GM20431 (cell line): ENCODE measurements around the gene ADAMTS17.

Experiments
- in situ Hi-C: fragments of 300-500 bp; cut with MseI, MboI; formaldehyde crosslinking; loops from one replicate; pipeline ENCODE4 v1.15.0; 2020; ENCODE audit warnings: low sequenced_read_pairs; ENCODE audit not compliant: unreplicated experiment

ADAMTS17 gene

GRCh38 chr15:100310513-100311153 lies 31.1 kb downstream of the ADAMTS17 start:
- in situ Hi-C loops: no loop called here

- in situ Hi-C loops: no loop called here
These were observed 31.8 kb downstream of the ADAMTS17 start for GRCh38 chr15:100310041-100310405.

DNA sequence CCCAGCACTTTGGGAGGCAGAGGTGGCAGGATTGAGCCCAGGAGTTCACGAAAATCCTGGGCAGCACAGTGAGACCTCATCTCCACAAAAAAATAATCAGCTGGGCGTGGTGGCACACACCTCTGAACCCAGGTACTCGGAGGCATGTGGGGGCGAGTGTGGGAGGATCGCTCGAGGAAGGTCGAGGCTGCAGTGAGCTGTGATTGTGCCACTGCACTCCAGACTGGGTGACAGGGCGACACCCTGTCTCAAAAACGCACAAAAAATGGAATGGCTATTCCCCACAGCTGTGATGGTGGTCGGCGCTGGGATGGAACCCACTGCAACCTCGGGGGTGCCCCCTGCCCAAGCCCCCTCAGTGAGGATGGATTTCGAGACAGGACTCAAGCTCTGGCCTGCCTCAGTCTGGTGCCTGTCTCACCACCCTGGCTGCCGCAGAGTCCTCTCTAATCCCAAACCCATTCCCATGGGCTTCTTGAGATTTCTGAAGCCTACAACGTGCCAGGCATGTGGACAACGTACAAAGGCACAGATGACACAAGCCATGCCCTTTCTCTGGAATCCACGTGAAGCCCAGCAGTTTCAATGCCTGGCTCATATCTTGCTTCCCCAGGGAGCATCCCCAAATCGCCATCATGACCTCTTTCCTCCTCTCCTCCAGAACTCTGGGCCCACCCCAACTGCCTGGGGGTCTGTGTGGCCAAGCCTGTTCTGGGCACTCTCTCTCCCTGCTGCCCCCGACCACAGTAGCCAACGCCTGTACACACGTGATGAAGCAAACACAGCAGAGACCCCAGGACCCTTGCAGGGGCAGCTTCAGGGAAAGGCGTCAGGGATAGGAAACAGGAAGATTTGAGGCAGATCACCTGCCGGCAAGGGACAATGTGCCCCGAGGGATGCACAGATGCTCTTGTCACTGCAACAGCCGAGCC lies 32.4 kb downstream of the ADAMTS17 start:
- in situ Hi-C loops: no loop called here

DNA sequence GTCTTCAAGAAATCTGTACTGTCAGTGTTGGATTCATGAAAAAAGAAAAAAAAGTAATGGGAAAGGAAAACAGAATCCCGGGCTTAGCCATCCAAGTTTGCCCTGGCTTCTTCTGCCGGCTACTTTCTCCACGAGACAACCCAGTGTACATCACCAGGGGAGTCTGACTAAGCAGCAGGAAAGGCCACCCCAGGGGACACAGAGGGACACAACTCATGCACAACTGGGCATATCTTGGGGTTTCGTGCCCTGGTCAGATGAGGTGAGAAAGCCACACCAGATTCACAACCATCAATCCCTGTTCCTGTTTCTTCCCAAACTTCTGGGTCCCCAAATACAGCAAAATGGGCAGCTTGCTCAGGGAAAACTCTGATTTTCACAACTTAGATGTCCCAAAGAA lies 33.2 kb downstream of the ADAMTS17 start:
- in situ Hi-C loops: no loop called here

GRCh38 chr15:100308213-100308600 lies 33.6 kb downstream of the ADAMTS17 start:
- in situ Hi-C loops: no loop called here

DNA sequence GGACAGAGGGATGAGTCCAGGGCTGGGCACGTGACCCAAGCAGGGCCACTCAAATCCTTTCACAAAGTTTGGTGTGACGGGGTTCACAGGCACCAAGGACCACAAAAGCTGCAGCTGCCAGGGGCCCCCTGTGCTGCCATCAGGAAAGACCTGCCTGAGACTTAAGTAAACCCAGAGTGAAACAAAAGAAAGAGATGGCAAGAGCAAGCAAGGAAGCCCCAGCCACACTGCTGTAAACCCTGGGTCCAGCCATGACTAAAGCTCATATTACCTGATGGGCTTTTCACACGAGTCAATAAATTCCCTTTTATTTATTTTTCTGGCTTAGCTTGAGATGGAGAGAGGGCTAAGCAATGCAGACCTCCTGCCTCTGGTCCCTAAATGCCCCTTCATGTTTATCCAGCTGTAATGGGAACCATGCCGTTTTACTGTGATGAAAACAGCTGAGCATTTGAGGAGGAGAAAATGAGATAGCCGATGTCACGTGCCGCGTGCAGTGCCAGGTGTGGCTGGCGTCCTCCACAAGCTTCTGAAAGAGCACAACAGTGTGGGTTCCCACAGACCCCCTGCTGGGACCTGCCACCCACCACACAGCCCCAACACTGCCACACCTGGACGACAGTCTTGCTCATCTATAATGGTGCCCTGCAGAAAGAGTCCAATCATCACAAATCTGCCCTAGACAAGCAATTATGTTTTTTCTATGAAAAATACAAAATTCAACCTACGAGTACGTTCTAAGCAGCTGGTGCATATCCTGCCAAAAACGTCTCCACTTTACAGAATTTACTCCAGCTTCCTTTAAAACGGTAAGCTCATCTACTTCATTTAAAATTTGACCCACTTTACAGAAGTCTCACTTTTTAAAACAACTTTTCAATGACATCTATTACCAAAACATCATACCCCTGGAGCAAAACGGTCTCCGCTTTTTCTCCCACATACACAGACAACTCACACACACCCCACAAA lies 34.2 kb downstream of the ADAMTS17 start:
- in situ Hi-C loops: no loop called here

DNA sequence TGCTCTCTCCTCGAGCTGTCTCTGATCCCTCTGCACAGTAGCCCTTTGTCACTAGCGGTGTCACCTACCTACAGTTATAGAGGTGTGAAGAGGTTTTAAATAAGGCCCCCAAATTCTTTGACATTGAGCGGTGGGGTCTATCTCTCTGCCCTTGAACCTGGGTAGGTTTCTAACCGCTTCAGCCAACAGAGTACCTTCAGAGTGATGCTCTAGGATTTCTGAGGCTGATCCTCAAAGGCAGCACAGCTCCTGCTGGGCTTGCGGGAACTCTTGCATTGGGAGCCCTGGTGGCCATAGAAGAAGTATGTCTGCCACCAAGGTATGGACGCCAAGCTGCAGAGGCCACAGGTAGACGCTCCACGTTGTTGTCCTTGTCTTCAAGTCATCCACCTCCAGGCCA lies 35.7 kb downstream of the ADAMTS17 start:
- in situ Hi-C loops: no loop called here

DNA sequence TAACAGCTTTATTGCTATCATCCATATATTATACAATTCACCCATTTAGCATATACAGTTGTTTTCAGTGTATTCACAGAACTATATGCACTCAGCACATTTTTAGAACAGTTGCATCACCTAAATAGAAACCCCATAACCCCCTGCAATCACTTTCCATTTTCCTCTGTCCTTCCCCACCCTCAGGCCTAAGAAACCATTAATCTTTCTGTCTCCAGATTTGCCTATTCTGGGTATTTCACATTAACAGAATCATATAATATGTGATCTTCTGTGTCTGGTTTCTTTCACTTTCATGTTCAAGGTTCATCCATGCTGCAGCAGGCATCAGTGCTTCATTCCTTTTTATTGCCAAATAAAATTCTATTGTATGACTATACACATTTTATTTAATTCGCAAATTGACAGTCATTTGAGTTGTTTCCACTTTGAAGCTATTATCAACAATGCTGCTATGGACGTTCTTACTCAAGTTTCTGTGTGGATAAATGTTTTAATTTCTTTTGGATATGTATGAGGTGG lies 39.8 kb downstream of the ADAMTS17 start:
- in situ Hi-C loops: no loop called here

DNA sequence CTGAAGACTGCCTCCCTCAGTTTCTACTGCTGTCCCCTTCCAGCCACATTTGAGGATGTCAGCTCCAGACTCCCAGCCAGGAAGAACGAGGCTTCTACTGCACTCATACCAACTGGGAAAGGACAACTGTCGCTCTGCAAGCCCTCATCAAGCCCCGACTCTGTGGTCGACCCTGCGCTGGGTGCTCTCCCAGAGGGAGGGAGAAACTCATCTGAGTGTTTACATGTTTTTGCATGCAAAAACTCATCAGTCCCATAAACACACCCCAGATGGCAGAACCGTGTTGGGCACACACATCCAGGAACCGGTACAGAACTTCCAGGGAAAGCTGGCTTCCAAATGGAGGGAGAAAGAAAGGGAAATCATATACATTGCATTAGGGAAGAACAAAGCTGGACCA lies 43.5 kb downstream of the ADAMTS17 start:
- in situ Hi-C loops: no loop called here

GRCh38 chr15:100297812-100298211 lies 44.0 kb downstream of the ADAMTS17 start:
- in situ Hi-C loops: no loop called here

DNA sequence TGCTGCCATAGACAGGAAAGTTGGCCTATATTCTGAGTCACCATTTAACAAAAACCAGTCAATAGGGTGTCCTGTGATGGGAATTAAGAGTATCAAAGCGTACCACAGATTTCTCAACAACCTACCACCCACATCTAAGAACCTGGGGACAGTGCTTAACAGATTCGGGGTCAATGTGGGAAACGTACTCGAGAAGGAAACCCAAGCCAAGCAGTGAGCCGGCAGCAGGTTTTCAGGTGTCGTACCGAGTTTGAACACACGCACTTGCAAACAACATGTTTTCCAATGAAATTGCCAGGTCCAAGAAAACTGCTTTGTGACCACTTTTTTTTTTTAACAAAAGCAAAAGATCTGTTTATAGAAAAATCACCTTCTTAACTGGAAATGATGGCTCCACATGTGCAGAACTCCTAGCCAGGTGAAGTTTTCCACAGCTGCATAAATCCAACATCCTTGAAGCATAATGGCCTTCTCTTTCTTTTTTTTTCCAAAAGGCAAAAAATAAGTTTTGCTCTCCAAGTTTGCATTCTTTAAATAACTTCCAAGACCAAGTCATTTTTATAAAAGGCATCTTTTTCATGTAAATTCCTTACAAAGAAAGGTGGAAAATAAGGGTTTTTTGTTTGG lies 45.7 kb downstream of the ADAMTS17 start:
- in situ Hi-C loops: no loop called here

DNA sequence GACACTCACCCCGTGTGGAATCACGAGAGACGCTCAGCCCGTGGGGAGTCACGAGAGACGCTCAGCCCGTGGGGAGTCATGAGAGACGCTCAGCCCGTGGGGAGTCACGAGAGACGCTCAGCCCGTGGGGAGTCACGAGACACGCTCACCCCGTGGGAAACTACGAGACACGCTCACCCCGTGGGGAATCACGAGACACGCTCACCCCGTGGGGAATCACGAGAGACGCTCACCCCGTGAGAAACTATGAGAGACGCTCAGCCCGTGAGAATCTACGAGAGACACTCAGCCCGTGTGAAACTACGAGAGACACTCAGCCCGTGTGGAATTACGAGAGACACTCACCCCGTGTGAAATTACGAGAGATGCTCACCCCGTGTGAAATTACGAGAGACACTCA lies 49.8 kb downstream of the ADAMTS17 start:
- in situ Hi-C loops: no loop called here

DNA sequence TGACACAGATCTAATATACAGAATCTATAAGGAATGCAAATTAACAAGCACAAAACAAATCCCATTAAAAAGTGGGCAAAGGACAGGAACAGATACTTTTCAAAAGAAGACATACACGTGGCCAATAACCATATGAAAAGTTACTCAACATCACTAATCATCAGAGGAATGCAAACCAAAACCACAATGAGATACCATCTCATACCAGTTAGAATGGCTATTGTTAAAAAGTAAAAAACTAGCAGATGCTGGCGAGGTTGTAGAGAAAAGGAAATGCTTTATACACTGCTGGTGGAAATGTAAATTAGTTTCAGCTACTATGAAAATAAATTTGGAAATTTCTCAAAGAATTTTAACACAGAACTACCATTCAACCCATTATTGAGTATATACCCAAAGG lies 50.7 kb downstream of the ADAMTS17 start:
- in situ Hi-C loops: no loop called here

DNA sequence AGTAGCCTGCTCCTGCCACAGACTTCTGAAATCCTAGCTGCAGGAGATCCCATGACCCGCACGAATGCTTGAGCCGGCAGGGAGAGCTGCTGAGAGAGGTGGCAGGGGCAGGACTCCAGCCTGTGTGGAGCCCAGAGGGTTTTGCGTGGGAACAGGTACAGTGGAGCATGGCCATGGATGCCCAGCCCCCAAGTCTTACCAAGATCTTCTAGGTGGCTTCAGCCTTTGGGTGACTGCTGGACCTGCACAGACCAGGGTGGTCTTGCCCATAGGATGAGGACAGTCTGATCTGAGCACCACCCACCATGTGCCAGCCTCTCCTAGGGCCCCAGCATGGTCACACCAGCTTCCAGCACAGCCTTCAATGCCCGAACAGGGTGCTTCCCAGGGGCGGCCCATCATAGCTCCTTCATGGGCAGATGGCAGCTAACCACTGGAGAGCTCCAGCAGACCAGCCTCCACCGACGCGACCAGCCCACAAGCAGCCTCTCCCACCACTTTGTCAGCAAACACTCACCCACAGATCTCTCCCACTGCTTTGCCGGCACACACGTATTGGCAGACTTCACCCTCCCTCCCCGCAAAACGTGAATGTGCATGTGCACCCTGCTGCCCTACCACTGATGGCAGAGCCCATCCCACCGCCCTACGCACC lies 56.0 kb downstream of the ADAMTS17 start:
- in situ Hi-C loops: no loop called here

DNA sequence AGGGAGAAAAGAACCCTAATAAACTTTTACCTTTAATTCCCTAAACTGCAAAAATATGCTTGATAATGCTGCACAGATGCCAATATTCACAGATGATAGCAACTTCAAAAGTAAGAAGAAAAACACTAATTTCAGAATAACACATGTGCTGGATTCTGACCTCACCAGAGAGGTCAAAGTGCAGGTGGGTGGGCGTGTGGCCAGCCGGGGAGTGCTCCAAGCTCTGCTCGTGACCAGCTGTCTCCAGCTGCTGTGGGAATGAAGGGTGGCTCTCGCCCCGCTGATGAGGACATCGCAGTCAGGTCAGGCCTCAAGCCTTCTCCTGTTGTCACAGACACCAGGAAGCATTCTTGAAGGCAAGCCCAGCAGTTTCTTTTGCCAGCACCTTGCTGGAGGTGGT lies 57.1 kb downstream of the ADAMTS17 start:
- in situ Hi-C loops: no loop called here

DNA sequence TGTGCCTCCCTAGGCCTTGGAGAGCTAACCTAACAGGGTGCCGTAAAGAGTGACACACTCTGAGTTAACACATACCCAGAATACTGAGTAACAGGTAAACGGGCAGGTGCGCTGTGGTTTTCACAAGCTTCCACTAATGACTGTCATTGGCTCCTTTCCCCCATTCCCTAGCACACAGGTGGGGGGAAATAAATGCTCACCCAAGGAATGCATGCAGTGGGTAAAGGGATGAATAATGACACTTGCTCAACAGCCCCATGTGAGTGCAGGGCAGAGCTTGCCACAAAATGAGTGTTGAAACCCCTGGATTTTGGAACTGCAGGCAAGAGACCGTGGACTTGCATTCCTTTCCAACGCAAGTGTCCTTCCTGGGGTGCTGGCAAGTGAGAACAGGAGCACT lies 57.6 kb downstream of the ADAMTS17 start:
- in situ Hi-C loops: no loop called here

DNA sequence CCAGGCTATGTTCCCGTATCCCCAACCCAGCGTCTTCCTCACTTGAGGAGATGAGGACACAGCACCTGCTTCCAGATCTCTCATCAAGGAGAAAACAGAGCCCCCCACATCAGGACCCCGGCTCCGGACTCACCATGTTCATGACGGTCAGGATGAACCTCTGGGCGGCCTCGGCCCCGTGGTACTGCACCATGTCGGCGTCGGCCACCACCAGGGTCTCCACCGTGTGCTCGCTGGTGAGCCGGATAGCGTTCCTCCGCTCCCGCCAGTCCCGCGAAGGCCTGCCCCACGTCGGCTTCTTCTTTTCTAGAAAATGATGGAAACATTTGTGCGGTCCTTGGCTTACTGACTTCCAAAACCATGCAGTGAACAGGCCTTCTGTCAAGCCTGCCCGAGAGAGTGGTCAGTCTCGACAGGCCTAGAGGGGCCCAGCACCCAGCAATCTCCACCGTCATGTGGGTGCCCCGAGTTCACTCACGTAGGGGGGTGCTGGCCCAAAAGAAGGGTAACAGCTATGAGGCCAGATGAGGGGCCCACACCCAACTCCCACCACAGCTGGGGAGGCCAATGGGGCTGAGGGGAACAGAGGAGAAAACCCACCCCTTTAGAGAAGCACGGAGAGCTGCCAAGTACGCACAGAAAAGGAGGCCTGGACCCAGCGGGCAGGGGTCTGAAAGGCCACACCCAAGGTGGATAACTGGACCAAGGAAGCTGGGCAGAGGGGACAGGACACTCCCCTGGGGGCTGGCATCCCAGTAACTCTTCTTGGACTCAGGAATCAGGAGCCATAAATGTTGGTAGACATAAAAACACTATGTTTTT lies 60.5 kb downstream of the ADAMTS17 start:
- in situ Hi-C loops: no loop called here

DNA sequence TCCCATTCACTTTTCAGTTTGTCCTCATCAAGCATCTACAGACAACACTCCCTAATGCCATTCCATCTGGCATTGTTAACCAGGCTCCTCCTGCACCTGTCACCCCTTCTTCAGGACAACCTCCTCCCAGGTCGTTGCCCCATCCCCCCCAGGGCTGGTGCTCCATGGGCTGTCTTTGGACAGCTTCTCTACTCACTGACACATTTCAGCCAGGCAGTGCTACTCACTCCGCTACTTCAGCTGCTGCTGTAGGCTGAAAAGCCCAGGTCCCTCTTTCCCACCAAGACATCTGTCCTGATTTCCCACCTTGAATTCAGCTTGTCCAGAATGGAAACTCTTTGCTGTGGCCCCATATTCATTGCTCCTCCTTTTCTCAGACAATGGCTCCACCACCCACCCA lies 61.9 kb downstream of the ADAMTS17 start:
- in situ Hi-C loops: no loop called here

- in situ Hi-C loops: no loop called here
These were observed 62.3 kb downstream of the ADAMTS17 start for GRCh38 chr15:100279446-100279845.
